NOMO-1 treated with DMSO at 0.1 percent for 48 hours (cell line): ENCODE data around the gene DDIT3.
"Not testable (repeated sequence)": the region's sequence is repeated elsewhere in the genome, so short reads cannot be mapped to it uniquely, and the experiment has no call there.

Experiments
- DNase-seq: peaks from one replicate; lab custom pipeline; 2025; ENCODE audit not compliant: unreplicated experiment; lab: John Stamatoyannopoulos, UW

The DDIT3 gene

DNA sequence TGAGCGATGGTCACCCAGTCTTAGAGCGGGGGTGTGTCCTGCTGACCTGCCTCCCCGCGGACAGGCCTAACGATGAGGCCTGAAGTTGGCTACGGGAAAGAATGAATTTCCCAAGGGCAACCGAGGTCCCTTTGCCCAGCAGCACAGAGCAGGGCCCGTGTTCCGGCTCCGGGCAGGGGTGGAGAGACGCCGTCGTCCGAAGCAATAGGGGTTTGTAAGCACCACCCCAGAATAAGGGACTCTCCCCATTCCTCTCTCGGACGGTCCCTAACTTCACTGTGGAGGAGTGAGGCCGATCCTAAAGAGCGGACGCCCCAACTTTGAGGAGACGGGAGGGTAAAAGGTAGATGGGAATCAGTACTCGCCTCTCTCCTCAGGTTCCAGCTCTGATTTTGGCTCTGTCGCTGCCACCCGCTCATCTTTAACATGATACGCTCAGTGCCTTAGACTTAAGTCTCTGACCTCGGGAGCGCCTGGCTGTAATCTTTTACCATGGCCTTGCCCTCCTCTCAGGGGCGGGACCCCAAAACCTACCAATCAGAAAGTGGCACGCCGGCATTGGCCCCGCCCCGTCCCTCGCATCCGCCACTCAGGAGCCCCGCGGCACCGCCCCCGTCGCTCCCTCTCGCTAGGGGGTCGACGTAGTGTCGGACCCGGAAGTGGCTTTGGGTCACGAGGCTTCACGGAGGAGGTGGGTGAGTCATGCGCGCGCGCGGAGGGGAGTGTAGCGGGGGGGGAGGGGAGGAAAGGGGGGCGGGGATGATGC is at the start of gene DDIT3:
DDIT3 (minus strand) TSS at position 462 of the 766 bp plus-strand sequence. CDS start 3,108 bp downstream, outside the sequence.
- peak; percentile 99 for DNase-seq

- no peak for DNase-seq
These were observed 49.5 kb upstream of the DDIT3 start for GRCh38 chr12:57569858-57570257.

- DNase-seq = no peak
These were observed 48.5 kb upstream of the DDIT3 start for GRCh38 chr12:57568838-57569237.

DNA sequence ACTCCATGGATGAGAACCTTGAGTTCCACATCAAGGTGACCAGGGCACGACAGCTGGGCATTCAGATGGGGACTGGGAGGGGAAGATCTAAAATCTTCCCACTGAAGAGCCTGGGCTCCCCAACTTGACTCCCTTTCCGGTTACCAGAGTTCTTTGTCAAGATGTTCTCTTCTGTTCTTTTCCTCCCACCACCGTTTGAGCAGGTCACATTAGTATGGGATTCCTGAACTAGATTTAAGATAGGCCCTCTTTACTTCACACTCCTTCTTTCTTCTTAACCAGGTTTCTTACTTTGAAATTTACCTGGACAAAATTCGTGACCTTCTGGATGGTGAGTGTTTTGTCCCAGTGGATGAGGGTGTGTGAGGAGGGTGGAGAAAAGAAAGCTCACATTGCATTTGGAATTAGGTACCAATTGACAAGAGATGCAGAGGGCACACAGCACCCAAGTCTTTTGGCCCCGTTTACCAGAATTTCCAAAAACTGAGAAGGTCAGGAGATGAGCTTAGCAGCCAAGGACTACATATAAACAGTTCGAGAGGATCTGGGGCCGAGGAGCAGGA is 43.9 kb upstream of the DDIT3 start:
- no peak for DNase-seq

DNA sequence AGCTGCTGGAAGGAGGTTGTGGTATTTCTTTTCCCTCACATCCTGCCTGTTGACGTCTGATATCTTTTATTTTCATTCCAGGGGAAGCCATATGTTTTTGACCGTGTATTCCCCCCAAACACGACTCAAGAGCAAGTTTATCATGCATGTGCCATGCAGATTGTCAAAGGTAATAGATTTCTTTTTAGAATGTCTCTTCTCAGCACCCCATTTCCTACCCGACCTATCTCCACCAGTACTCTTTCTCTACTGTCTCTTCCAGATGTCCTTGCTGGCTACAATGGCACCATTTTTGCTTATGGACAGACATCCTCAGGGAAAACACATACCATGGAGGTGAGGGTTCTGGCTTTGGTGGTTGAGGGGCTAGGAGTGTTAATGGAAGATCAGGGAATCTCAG is 43.0 kb upstream of the DDIT3 start:
- no peak for DNase-seq

DNA sequence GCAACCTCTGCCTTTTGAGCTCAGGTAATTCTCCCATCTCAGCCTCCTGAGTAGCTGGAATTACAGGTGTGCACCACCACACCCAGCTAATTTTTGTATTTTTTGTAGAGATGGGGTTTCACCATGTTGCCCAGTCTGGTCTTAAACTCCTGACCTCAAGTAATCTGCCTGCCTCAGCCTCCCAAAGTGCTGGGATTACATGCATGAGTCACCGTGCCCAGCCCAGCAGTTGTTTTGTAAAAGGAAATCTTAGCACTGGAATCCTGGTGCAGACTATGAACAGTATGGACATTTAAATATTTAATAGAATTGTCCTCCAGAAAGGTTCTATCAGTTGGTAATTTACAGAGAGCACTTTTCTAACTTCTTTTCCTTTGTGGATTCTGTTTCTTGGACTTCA is 40.8 kb upstream of the DDIT3 start:
- not testable (repeated sequence) for DNase-seq

- DNase-seq = no peak
These were observed 40.2 kb upstream of the DDIT3 start for GRCh38 chr12:57560516-57560915.

- no peak for DNase-seq
These were observed 38.5 kb upstream of the DDIT3 start for GRCh38 chr12:57558864-57559263.

- no peak for DNase-seq
These were observed 34.6 kb upstream of the DDIT3 start for GRCh38 chr12:57554897-57555296.

DNA sequence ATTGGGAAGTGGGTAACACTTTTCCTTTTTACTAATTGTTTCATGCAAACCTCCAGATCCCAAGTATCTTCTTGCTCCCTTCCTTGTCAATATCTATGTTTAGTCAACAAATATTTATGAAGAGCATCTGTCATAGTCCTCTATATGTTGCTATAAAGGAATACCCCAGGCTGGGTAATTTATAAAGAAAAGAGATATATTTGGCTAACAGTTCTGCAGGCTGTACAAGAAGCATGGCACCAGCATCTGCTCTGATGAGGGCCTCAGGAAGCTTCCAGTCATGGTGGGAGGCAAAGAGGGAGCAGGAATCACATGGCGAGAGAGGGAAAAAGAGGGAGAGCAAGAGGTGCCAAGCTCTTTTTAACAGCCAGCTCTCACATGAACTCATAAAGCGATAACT is 34.1 kb upstream of the DDIT3 start:
- no peak for DNase-seq

DNA sequence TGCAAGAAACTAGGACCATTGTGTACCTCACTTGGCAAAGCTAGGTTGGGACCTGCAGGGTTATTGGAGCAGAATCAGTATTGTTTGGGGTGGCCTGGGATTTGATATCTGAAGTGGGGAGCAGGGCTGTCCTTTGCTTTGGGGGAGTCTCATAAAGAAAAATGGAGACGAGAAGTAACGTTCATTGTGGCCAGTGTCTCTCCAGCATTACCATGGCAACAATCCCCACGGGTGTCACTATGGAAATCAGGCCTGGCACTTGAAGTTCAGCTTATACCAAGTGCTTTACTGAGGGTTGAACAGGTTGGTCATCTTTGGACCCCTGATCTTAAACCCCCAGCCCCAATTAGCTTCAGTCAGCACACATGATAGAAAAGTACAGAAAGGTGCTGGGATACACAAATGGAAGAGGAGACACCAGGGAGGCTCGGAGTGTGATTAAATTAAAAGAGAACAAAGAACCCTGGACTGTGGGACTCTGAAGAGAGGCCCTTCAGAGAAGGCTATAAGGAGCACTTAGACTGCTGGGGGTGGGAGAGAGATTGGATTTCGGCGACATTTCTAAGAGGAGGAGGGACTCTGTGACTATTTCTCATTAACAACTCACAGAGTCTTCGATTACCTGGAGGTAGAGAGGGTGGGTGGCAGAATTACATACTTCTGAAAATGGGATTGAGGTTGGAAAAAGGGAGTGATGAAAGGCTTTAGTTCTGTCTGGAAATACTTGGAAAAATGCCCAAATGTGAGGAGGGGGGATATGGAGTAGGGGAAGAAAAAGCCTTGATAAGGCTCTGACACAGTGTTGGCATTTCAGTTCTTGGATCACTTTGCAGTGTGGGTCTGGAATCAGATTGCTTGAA is 33.3 kb upstream of the DDIT3 start:
- no peak for DNase-seq

DNA sequence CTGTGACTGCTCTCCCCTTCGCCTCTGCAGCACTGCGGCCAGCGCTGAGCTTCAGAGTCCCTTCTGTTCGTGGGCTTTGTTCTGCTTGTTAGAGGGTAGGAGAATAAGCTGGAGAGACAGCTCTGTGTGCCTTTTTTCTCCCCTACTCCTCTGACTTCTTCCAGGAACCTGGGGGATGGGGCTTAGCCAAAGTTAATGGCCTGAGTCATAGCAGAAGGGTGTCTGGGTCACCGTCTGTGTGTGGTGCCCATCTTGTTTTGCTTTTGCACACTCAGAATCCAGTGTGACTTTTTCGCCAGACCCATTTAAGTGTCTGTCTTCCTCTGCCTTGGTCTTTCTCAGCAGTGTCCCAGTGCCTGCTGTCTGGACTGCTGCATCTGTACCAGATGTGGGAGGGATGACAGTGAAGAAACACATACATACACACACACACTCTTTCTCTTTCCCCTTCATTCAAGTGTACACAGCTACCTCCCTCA is 32.6 kb upstream of the DDIT3 start:
- DNase-seq = no peak

DNA sequence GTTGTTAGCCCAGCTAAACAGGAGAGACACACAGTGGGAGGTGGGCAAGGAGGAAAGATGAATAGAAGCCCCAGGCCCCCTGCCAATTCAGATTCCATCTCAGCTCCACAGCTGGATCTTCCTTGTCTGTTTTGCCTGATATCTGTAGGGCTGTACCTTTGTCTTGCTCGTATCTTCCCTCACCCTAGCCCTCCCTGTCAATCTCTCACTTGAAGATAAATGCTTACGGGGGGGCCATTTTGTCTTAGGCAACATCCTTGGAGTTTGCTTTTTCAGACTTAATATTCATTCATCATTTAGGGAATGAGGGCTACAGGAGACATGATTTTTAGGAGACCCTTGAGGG is 32.0 kb upstream of the DDIT3 start:
- DNase-seq = no peak

GRCh38 chr12:57551637-57552305 is 31.5 kb upstream of the DDIT3 start:
- no peak for DNase-seq

DNA sequence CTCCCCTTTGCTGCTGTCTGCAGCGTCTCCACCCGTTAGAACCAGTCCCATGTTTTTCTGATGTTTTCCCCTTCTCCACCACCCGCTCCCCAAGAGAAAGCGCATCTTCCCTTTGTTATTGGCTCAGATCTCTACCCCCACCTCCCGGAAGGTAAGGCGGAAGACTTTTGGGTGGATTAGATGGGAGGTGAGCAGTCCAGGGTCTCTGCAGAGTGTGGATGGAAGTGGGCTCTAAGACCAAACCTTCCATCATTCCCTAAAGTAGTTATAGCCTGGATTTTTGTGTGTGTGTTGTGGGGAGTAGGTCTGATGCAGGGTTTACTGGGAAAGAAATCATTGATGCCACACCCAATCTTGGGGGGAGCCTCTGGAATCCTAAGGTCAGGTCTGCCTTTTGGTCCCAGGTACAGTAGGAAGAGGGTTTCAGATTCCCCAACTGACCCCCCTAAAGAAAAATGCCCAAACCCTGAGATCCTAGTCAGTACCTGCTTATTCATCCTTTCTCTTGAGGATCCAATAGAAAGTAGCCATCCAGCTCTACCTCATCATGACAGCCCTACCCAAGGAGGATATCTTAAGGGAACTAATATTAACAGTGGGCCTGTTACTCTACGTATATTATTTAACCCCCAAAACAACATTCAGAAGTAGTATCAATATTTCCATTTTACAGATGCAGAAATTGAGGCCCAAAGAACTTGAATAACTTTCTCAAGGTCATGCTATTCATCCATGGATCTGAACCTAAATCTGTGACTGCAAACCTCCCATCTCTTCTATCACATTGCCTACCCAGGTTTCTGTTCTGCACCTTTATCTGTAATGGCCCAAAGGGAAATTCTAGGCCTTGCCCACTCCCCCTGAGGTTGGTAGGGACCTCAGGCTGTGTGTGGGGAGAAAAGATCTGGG is 30.6 kb upstream of the DDIT3 start:
- DNase-seq = no peak

GRCh38 chr12:57549909-57550640 is 29.8 kb upstream of the DDIT3 start, which contains the start of gene KIF5A:
TSS of gene KIF5A (plus strand) at chr12:57550044. CDS start at chr12:57550272, 228 bp downstream.
- no peak for DNase-seq

GRCh38 chr12:57549203-57549908 is 29.0 kb upstream of the DDIT3 start:
- no peak for DNase-seq

DNA sequence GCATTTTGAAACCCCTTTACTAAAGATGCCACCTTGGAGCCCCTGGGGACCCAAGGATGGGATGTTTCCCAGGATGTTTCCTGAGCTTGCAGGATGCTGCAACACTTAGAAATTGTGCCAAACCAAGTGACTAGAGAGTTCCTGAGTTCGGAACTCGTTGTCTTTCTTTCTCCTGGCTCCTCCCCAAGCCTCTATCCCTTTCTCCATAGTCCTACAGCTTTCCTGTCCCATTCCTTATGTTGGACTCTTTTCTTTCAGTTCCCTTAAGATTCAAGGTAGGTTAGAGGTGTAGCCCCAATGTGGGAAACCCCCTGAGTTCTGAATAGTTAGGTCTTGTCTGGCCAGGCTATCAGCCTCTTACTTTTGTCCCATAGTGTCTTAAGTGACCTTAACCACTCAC is 28.2 kb upstream of the DDIT3 start:
- DNase-seq = no peak

- no peak for DNase-seq
These were observed 27.6 kb upstream of the DDIT3 start for GRCh38 chr12:57548013-57548315.
